Skeletal muscle tissue (tissue), 4 donors: ENCODE measurements around the gene CACNA2D3. TPM values are rescaled to one million over a fixed set of nuclear protein-coding genes. Genes with fewer than 3 reads are reported as not detected.

Experiments used
- H3K27ac ChIP-seq: one replicate; pipeline ENCODE4 v1.7.0; 2013; ENCODE audit warnings: mild to moderate bottlenecking, low read depth, low read length, inconsistent platforms
- H3K27me3 ChIP-seq, 3 donors: one replicate each; pipeline ENCODE4 v1.7.0; 2013; ENCODE audit warnings: low read length in 3 of 3; ENCODE audit not compliant: control insufficient read depth in 3 of 3, insufficient read depth in 3 of 3
- H3K36me3 ChIP-seq, 3 donors: one replicate each; pipeline ENCODE4 v1.7.0; 2013; ENCODE audit warnings: low read length in 3 of 3; ENCODE audit not compliant: control insufficient read depth in 3 of 3, insufficient read depth in 3 of 3
- H3K4me1 ChIP-seq, 3 donors: one replicate each; pipeline ENCODE4 v1.7.0; 2013; ENCODE audit warnings: low read length in 3 of 3, mild to moderate bottlenecking in 3 of 3; ENCODE audit not compliant: control insufficient read depth in 3 of 3, insufficient read depth in 3 of 3
- H3K4me3 ChIP-seq, 3 donors: one replicate each; pipeline ENCODE4 v1.7.0; 2013; ENCODE audit warnings: low read length in 3 of 3
- H3K9ac ChIP-seq, 3 donors: one replicate each; pipeline ENCODE4 v1.7.0; 2013; ENCODE audit warnings: low read length in 3 of 3, mild to moderate bottlenecking in 3 of 3, moderate library complexity in 2 of 3, low read depth in 1 of 3
- H3K9me3 ChIP-seq, 3 donors: one replicate each; pipeline ENCODE4 v1.7.0; 2013; ENCODE audit warnings: low read length in 3 of 3; ENCODE audit not compliant: control insufficient read depth in 3 of 3
- total RNA-seq: library from RNA; depleted of rRNA; stranded (reverse); fragments of >200 nt; gene quantifications from one replicate; pipeline ENCODE4 v1.2.3, GENCODE V29; 2014
- donor health status: Osteomylitis.

Gene CACNA2D3
- total RNA-seq, 1 donor from 2014 or later = 3.1 TPM

- H3K4me1 ChIP-seq = peaks cover 3 to 6% (median 5%) of the 10 kb centered on the region in 3 donors
- H3K9ac ChIP-seq = no peak overlapping the region
- no peaks in the 10 kb centered on the region for H3K9me3 ChIP-seq
Observed at GRCh38 chr3:54279005-54279583, 156.7 kb downstream of the CACNA2D3 start.

GRCh38 chr3:54283470-54283869 lies 161.1 kb downstream of the CACNA2D3 start:
- Histone ChIP-seq H3K36me3 (no peaks in the 10 kb centered on the region), H3K27ac (no peak overlapping the region), H3K27me3 (no peaks in the 10 kb centered on the region), H3K4me3 (no peak overlapping the region), H3K4me1 (no peaks in the 10 kb centered on the region), H3K9me3 (no peaks in the 10 kb centered on the region), H3K9ac (no peak overlapping the region)

More at GRCh38 chr3:54279005-54279583, 156.7 kb downstream of the CACNA2D3 start:
- H3K36me3 ChIP-seq = no peaks in the 10 kb centered on the region
- no peaks in the 10 kb centered on the region for H3K27me3 ChIP-seq
- no peak overlapping the region for H3K27ac ChIP-seq
- H3K4me3 ChIP-seq = no peak overlapping the region

- no peaks in the 10 kb centered on the region for H3K9me3 ChIP-seq
- H3K4me3 ChIP-seq = no peak overlapping the region
- H3K27ac ChIP-seq = no peak overlapping the region
Observed at GRCh38 chr3:54294214-54294613, 171.9 kb downstream of the CACNA2D3 start.

GRCh38 chr3:54296531-54296930 lies 174.2 kb downstream of the CACNA2D3 start:
- H3K27me3 ChIP-seq = no peaks in the 10 kb centered on the region
- no peak overlapping the region for H3K9ac ChIP-seq
- H3K9me3 ChIP-seq = no peaks in the 10 kb centered on the region
- no peaks in the 10 kb centered on the region for H3K4me1 ChIP-seq
- H3K4me3 ChIP-seq = no peak overlapping the region
- no peak overlapping the region for H3K27ac ChIP-seq
- H3K36me3 ChIP-seq = no peaks in the 10 kb centered on the region

More at GRCh38 chr3:54294214-54294613, 171.9 kb downstream of the CACNA2D3 start:
- Histone ChIP-seq H3K9ac (no peak overlapping the region), H3K27me3 (no peaks in the 10 kb centered on the region), H3K36me3 (no peaks in the 10 kb centered on the region), H3K4me1 (no peaks in the 10 kb centered on the region)

- H3K27ac ChIP-seq = no peak overlapping the region
- no peaks in the 10 kb centered on the region for H3K9me3 ChIP-seq
- H3K36me3 ChIP-seq = no peaks in the 10 kb centered on the region
- no peak overlapping the region for H3K4me3 ChIP-seq
- H3K9ac ChIP-seq = no peak overlapping the region
- H3K27me3 ChIP-seq = no peaks in the 10 kb centered on the region
- no peaks in the 10 kb centered on the region for H3K4me1 ChIP-seq
Observed at GRCh38 chr3:54299169-54299935, 177.0 kb downstream of the CACNA2D3 start.

GRCh38 chr3:54303517-54304375 lies 181.4 kb downstream of the CACNA2D3 start:
- Histone ChIP-seq H3K9me3 (no peaks in the 10 kb centered on the region), H3K4me3 (no peak overlapping the region), H3K9ac (no peak overlapping the region), H3K27me3 (no peaks in the 10 kb centered on the region), H3K36me3 (no peaks in the 10 kb centered on the region), H3K4me1 (no peaks in the 10 kb centered on the region), H3K27ac (no peak overlapping the region)

GRCh38 chr3:54304877-54305276 lies 182.5 kb downstream of the CACNA2D3 start:
- Histone ChIP-seq H3K27me3 (no peaks in the 10 kb centered on the region), H3K9me3 (no peaks in the 10 kb centered on the region), H3K27ac (no peak overlapping the region), H3K9ac (no peak overlapping the region), H3K36me3 (no peaks in the 10 kb centered on the region), H3K4me1 (no peaks in the 10 kb centered on the region), H3K4me3 (no peak overlapping the region)

GRCh38 chr3:54305409-54306099 lies 183.2 kb downstream of the CACNA2D3 start:
- no peaks in the 10 kb centered on the region for H3K4me1 ChIP-seq
- no peaks in the 10 kb centered on the region for H3K27me3 ChIP-seq
- no peak overlapping the region for H3K27ac ChIP-seq
- H3K36me3 ChIP-seq = no peaks in the 10 kb centered on the region
- H3K9ac ChIP-seq = no peak overlapping the region
- no peaks in the 10 kb centered on the region for H3K9me3 ChIP-seq
- no peak overlapping the region for H3K4me3 ChIP-seq

GRCh38 chr3:54307566-54308180 lies 185.3 kb downstream of the CACNA2D3 start:
- Histone ChIP-seq H3K4me3 (no peak overlapping the region), H3K9me3 (no peaks in the 10 kb centered on the region), H3K27ac (no peak overlapping the region), H3K4me1 (no peaks in the 10 kb centered on the region), H3K36me3 (no peaks in the 10 kb centered on the region), H3K27me3 (no peaks in the 10 kb centered on the region), H3K9ac (no peak overlapping the region)
